T47D (cell line): Measurements from ENCODE around the gene BCL2.
A peak's percentile ranks its signal among the peaks of the same experiment; 100 is the strongest.

Experiments used
- DNase-seq, 2 experiments: peaks; one replicate each; pipeline versions ENCODE4 v3.0.0 to v3.0.0-alpha.2; 2011 to 2012; ENCODE audit warnings: low read depth in 1 of 2, low spot score in 1 of 2
- JUND ChIP-seq: IDR thresholded peaks from 2 replicates; pipeline ENCODE4 v1.6.1; 2012; ENCODE audit warnings: low read depth
- in situ Hi-C: cut with HindIII; loops from 2 replicates; pipeline ENCODE4 v1.10.0; 2016; ENCODE audit warnings: low sequenced_read_pairs, low pct_unique_long_range_greater_than_20kb

BCL2 gene

DNA sequence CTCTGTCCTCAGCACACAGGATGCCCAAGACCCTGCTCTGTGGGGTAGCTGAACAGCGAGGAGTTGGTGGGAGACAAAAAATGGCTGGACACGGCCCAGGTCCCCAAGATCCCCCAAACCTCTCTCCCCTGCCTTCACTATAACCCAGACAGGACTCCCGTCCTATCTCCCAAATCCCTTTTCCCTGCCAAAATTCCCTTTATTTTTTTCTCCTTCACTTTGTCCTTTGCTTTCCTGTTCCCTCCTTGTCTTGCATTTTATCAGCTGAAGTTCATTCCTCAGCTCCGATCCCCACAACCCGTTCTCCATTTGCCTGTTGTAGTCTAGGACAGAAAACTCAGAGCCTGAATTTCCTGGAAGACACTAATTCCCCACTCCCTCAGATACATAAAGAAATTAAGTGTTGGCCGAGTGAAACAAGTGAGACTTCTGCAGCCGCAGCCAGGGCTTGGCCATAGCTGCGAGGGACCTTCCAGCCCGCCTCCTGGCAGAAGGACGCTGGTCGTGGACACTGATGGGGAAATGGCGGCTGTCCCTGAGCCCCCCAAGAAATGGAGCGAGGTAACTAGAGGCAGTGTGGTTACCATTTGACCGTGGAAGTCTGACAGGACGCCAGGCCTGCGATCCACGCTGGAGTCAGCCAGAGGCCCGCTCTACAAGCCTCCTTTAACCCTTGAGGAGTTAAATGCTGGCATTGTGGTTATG is 173.6 kb downstream of the BCL2 start:
- in situ Hi-C loops = no loop called here
- TF ChIP-seq JUND = no peak
- DNase-seq = no peak

DNA sequence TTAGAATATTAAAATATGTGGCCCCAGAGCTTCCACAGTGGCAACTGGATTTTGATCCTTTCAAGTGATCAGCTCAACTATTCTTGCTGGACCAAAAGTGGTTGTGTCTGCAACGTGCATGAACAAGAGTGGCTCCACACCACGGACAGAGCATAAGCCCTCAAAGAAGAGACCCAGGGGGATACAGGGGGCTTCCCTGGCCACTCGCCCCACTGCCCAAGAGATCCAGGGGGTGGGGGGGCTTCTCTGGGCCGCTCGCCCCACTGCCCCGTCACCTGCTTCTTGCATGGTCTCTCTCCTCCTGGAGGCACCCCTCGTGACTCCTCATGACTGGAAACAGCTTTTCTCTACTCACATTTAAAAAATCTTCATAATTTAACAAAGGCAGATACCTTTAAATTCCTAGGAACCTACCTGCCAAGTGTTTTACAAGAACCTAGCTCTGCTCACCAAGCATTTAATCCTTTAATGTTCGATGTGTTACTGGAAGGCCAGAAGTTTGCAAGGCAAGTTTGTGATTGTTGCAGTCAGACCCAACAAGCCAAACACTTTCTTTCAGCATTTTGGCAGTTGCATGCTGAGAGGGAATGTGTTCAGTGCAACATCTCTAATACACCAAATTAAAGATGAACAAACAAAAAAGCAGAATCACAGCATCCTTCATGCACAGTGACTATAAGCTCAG is 174.3 kb downstream of the BCL2 start:
- in situ Hi-C loops = no loop called here
- no peak for TF ChIP-seq JUND
- DNase-seq = no peak

DNA sequence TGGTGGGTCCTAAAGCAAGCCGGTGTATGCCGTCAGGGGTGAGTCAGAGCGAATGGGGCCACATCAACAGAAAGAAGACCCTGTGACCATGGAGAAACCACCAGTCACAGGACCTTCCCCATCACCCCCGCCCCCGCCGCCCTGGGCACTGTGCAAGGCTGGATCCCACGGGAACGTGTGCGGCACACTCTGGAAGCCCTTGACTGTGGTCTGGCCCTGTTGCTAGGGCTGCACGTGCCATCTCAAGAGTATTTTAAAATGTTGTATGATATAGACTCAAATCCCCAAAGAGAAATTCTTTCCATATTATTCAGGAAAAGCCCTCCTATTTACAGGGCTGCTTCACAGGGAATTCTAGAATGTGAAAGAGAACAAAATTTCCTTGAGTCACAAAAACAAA is 174.8 kb downstream of the BCL2 start:
- DNase-seq = no peak
- in situ Hi-C loops = no loop called here
- TF ChIP-seq JUND = no peak

DNA sequence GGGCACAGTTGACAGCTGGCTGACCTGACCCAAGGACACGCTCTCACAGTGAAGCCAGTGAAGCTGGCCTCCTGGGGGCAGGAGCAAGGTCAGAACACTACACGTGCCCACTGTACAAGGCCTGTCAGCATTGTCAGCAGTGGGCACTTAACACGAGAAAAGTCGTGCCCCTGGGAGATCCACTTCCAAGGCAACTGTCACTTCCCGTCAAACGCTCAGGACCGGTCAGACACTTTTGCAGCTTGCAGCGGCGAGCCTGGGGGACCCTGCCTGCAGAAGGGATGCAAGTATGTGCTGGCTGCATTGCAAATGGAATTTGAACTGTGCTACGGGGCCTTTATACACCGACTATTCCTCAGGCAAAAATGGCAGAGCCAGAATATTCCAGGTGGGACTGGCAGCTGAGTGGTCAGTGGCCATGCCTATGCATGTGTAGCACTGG is 176.2 kb downstream of the BCL2 start:
- no peak for DNase-seq
- TF ChIP-seq JUND = no peak
- in situ Hi-C loops = no loop called here

DNA sequence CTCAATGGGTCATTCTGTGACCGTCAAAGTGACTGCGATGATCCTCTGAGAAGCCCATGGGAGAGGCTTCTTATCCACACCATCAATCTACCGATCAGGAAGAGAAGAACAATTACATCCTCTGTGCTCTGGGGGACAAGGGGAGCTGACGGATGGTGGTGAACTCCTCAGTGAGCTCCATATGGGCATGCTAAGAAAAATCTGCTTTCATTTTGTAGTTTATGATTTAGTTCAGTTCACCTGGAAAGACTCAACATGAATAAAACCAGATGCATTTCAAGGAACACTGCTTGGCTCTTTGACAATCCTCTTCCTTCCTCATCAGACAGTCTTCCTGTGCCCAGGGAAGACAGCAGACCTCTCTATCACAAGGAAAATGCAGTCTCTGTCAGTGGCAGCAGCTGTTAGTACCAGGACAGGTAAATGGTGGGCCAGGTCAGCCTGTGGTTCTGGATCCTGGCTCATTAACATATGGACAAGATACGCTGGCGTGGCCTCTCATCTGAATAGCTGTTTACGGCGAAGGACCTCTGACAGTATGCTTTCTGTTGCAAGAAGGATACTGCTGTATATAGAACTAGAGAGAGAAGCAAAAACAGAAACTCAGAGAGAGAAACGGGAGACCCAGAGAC is 176.9 kb downstream of the BCL2 start:
- no peak for DNase-seq
- TF ChIP-seq JUND = no peak
- in situ Hi-C loops = no loop called here

DNA sequence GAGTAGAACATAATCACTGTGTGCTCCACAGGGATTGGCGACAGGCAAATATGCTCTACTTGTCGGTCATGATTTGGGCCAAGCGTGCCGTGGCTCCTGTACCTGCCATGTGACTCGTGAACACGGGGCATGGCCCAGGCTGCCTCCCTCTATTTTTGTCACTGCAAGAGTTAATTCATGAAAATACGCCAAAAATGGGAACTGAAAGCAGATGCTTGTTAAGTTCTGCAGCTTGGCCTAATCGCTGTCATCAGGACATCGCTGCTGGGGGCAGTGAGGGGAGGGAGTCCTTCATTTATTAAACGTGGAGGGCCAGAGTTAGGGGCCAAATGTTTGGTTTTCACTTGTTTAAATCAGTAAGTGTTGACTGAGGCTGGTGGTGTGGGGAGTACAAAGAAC is 177.8 kb downstream of the BCL2 start:
- DNase-seq = no peak
- in situ Hi-C loops = no loop called here
- TF ChIP-seq JUND = no peak

DNA sequence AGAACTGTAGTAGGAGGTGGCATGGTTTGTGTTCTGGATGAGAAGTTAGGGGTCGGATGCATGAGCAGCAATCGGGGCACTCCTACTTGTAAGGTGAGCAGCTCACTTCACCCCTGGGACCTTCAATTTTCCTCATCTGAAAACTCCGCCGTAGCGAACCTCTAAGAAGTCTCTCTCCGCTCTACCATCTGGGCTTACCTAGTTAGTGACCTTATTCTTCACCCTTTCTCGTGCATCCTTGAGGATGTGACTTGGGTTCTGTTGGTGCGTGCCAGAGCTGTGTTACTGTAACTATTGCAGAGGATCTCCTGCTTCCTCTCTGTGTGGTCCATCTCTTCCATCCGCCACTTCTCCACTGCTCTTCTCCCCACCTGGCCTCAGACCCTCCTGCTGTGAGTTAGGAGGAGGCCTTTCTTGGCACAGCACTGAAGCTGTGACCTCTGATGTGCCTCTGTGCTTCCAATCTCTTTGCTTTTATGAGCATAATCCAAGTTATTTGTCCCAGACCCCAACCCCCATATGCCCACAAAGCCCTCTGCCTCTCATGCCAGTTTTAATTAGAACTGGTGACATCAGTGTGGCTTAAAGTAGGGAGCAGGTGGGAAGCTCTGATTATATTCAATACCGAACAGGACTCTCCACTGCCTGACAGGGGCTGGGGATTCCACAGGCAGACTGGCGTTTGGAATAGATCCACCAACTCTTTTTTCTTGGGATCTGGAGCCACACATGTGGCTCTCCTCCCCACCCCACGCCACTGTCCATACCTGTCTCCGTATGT is 178.4 kb downstream of the BCL2 start:
- TF ChIP-seq JUND = no peak
- no peak for DNase-seq
- in situ Hi-C loops = no loop called here

DNA sequence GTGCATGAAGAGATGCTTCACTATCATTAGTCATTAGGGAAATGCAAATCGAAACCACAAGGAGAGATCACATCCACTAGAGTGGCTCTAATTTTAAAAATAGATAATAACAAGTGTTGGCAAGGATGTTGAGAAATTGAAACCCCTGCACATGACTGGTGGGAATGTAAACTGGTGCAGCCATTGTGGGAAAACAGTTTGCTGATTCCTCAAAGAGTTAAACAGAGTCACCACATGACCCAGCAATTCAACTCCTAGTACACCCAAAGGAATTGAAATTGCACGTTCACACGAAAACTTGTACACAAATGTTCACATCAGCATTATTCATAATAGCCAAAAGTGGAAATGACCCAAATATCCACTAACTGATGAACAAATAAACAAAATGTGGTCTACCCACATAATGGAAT is 179.5 kb downstream of the BCL2 start:
- DNase-seq = no peak
- in situ Hi-C loops = no loop called here
- no peak for TF ChIP-seq JUND

DNA sequence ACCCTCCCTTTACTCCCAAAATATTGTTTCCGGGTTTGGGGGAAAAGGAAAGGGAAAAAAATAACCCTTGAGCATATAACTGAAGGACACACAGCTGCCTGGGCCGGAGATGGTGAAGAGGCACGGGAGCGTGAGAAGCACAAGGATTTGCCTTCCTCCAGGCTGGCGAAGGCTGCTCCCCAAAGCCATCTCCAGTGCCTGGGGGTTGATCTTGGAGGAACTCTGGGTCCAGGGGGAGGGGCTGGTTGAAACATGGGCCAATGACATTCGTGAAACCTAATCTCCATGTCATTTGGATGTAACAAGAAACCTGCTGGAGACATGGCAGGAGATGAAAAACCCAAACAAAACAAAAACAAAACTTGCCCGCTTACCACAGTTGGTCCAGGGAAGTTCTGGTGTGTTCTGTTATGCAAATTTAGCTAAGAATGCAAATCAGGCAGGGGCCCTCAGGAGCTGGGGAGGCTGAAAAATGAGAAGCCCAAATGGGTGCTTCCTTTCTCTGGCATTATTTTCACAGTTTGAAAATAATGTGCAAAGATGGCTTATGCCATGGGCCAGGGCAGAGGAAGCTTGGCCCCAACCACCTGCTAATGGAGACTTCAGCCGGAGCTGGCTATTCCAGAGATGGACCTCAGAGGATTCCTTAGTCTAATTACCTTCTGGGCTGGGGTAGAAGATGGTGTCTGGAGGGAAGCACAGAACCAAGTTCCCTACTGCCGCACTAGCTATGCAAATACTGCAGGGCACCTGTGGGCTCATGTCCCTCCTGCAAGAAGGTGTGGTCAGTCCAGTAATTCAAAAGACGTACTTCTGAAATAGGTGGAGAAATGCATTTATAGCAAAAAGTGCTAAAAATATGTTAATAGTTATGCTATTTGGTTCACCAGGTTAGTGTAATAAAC is 180.9 kb downstream of the BCL2 start:
- in situ Hi-C loops = no loop called here
- no peak for TF ChIP-seq JUND
- peak in 1 of 2 experiments; percentile 55 for DNase-seq

DNA sequence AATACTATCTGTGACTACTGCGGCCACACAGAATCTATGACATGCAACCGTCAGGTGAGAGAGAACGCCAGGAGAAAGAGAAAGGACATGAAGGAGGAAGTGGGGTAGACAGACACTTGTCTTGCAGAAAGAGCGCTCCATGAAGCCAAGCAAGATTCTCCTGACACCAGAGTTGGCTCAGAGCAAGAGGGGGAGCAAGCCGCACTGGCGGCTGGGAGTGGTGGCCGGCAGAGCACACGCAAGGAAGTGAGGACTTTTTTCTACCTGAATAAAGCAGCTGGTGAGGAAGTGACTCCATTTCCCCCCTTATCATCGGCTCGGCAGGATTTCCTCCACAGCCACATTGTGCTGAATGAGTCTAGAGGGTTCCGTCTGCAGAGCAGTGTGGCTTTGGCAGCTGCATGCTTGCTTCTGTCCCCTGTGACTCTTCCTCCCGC is 181.6 kb downstream of the BCL2 start:
- in situ Hi-C loops = no loop called here

DNA sequence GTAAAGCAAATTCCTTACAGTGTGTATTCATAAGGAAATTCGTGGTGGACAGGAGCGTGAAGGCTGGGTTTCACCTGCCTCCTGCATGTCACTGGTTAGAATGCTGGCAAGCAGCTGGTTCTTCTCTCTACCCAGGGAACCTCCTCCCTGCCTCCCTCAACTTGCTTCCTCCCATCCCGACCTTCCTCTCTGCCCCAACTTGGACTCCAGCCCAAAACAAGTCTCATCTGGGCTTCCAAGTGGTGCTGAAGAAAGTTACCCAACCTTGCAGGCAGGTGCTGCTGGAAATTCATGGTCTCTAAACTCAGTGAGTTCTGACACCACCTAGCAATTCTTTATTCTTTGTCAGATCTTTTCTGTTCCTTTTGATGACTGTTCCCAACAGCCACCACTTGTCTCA is 184.5 kb downstream of the BCL2 start:
- no peak for TF ChIP-seq JUND
- in situ Hi-C loops = no loop called here
- no peak for DNase-seq

More for the DNA sequence above, 181.6 kb downstream of the BCL2 start:
- no peak for TF ChIP-seq JUND
- DNase-seq = no peak

DNA sequence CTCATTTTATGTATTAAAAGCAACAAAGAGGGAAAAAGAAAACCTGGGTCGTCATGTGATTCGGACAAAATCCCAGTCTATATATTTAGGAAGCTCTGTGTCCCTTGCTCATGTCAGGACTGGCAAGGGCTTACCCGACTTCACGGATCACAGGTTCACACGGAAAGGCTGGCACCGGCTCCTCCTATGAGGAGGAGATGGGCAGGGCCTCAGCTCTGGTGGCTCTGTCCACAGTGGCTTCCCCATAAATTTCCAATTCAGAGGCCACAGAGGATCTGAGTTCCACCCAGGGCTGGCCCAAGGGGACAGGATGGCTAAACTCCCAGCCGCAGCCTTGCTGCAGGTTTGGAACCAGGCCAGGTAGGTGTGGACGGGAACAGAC is 186.8 kb downstream of the BCL2 start:
- DNase-seq = peak; percentile 26 to 67
- in situ Hi-C loops = no loop called here
- TF ChIP-seq JUND = no peak
